Vagina (tissue), 2 donors: ENCODE results near the gene TUBGCP3.

ENCODE experiments used
- CTCF ChIP-seq, 3 experiments: fragments of 450-650 bp in 2 of 3; fragments of 200-600 bp in 1 of 3; sonication (generic) in 1 of 3; IDR thresholded peaks; one replicate each; pipeline ENCODE4 v1.5.1; 2017 to 2019; ENCODE audit warnings: antibody characterized with exemption in 3 of 3, mild to moderate bottlenecking in 2 of 3, moderate library complexity in 2 of 3
- POLR2A ChIP-seq, 2 donors: fragments of 450-650 bp; IDR thresholded peaks; one replicate each; pipeline ENCODE4 v1.6.1; 2017; ENCODE audit warnings: antibody characterized with exemption in 2 of 2, mild to moderate bottlenecking in 2 of 2, moderate library complexity in 2 of 2
- POLR2AphosphoS5 ChIP-seq, 2 donors: sonication (generic); formaldehyde crosslinking; IDR thresholded peaks; one replicate each; pipeline ENCODE4 v1.9.0; 2017; ENCODE audit warnings: antibody characterized with exemption in 2 of 2, mild to moderate bottlenecking in 2 of 2, low read depth in 1 of 2; ENCODE audit not compliant: insufficient read depth in 1 of 2

GRCh38 chr13:112454648-112455334, 133.2 kb downstream of the TUBGCP3 start:
- TF ChIP-seq CTCF (IDR thresholded peaks at IDR 0.05), result no peak
- no peak for TF ChIP-seq POLR2A (IDR thresholded peaks at IDR 0.05)
- TF ChIP-seq POLR2AphosphoS5 (IDR thresholded peaks at IDR 0.05; ENCODE audit: insufficient read depth in 1 of 2, low read depth in 1 of 2), result no peak
